PC-9 (cell line): Measurements from ENCODE around the gene GAK. TPM values are rescaled to one million over a fixed set of nuclear protein-coding genes. Genes with fewer than 3 reads are reported as not detected.

Experiments used
- BruUV-seq: library from RNA; stranded (reverse); fragments of 400-500 nt; replicated peaks from 2 replicates; lab custom pipeline; 2021; lab: Mats Ljungman, UMichigan
- CTCF ChIA-PET: fragments of 300-600 bp; sonication (Branson Sonifier 250); formaldehyde crosslinking; loops from one replicate; lab custom pipeline; 2022; ENCODE audit warnings: antibody characterized with exemption; lab: Charles Lee
- POLR2A ChIA-PET: fragments of 300-600 bp; sonication (Branson Sonifier 250); formaldehyde crosslinking; loops from one replicate; lab custom pipeline; 2022; ENCODE audit warnings: antibody characterized with exemption; ENCODE audit not compliant: unreplicated experiment; lab: Charles Lee
- DNase-seq, 2 experiments: peaks; one replicate each; pipeline versions ENCODE4 v3.0.0 to v3.0.0-alpha.2; 2015 to 2022; ENCODE audit warnings: mixed read lengths in 1 of 2
- H2AFZ ChIP-seq: fragments of 200-600 bp; sonication (generic); 2 replicates; pipeline ENCODE4 v1.8.1; 2017; ENCODE audit warnings: antibody characterized with exemption
- H3F3A ChIP-seq: fragments of 200-600 bp; sonication (generic); 2 replicates; pipeline ENCODE4 v1.8.1; 2017; ENCODE audit warnings: antibody characterized with exemption, mild to moderate bottlenecking, low read depth; ENCODE audit not compliant: insufficient read depth
- H3K27ac ChIP-seq: fragments of 200-600 bp; sonication (generic); 2 replicates; pipeline ENCODE4 v1.6.1; 2016; ENCODE audit warnings: mixed run types
- H3K27me3 ChIP-seq: fragments of 200-600 bp; sonication (generic); 2 replicates; pipeline ENCODE4 v1.6.1; 2016; ENCODE audit warnings: low read depth, mixed run types; ENCODE audit not compliant: insufficient read depth
- H3K36me3 ChIP-seq: fragments of 200-600 bp; sonication (generic); 2 replicates; pipeline ENCODE4 v1.6.1; 2016; ENCODE audit warnings: low read depth, mixed run types
- H3K4me1 ChIP-seq: fragments of 200-600 bp; sonication (generic); replicated peaks from 2 replicates; pipeline ENCODE4 v1.6.1; 2016; ENCODE audit warnings: mixed run types; ENCODE audit not compliant: insufficient read depth
- H3K4me2 ChIP-seq: fragments of 200-600 bp; sonication (generic); 2 replicates; pipeline ENCODE4 v1.6.1; 2017; ENCODE audit warnings: mixed run types
- H3K4me3 ChIP-seq: fragments of 200-600 bp; sonication (generic); 2 replicates; pipeline ENCODE4 v1.6.1; 2016; ENCODE audit warnings: mixed run types
- H3K79me2 ChIP-seq: fragments of 200-600 bp; sonication (generic); 2 replicates; pipeline ENCODE4 v1.6.1; 2017; ENCODE audit warnings: low read depth, mixed run types
- H3K9me2 ChIP-seq: fragments of 200-600 bp; sonication (generic); 2 replicates; pipeline ENCODE4 v1.8.1; 2017; ENCODE audit warnings: mild to moderate bottlenecking; ENCODE audit not compliant: insufficient read depth
- H3K9me3 ChIP-seq: fragments of 200-600 bp; sonication (generic); 2 replicates; pipeline ENCODE4 v1.8.1; 2016; ENCODE audit warnings: low read depth; ENCODE audit not compliant: insufficient read depth
- H4K20me1 ChIP-seq: fragments of 200-600 bp; sonication (generic); 2 replicates; pipeline ENCODE4 v1.8.1; 2017; ENCODE audit not compliant: insufficient read depth
- EZH2 ChIP-seq: fragments of 200-600 bp; sonication (generic); IDR thresholded peaks from 2 replicates; pipeline ENCODE4 v1.8.0; 2017; ENCODE audit warnings: antibody characterized with exemption, low read depth
- intact Hi-C: fragments of 100-400 bp; cut with micrococcal nuclease; formaldehyde crosslinking; loops from one replicate; pipeline ENCODE4 v1.10.0; 2022; ENCODE audit not compliant: unreplicated experiment
- total RNA-seq: library from RNA; stranded (reverse); gene quantifications from 2 replicates; pipeline ENCODE4 v1.2.3, GENCODE V29; 2021
- TF ChIP-seq, protein P1 (sequence below): fragments of 200-600 bp; sonication (generic); conservative IDR thresholded peaks from 2 replicates; pipeline ENCODE4 v1.6.1; 2017; ENCODE audit warnings: mixed run types, antibody characterized with exemption, mild to moderate bottlenecking, moderate library complexity

Gene GAK
- total RNA-seq, 1 experiment from 2014 or later = 114 TPM

- POLR2A ChIA-PET = no interaction called here
- no peak overlapping the region for H3K4me3 ChIP-seq
- no peaks in the 10 kb centered on the region for H3K4me1 ChIP-seq
- H3K9me2 ChIP-seq = no peaks in the 10 kb centered on the region
- no peak overlapping the region for H3K27ac ChIP-seq
- BruUV-seq = no TSS peak
- H3K36me3 ChIP-seq = no peaks in the 10 kb centered on the region
- no peaks in the 10 kb centered on the region for H3K27me3 ChIP-seq
- no peak overlapping the region for H2AFZ ChIP-seq
- H3K4me2 ChIP-seq = no peak overlapping the region
- H3K79me2 ChIP-seq = no peaks in the 10 kb centered on the region
- CTCF ChIA-PET = no interaction called here
- no peak for DNase-seq
- no peaks in the 10 kb centered on the region for H3F3A ChIP-seq
- TF ChIP-seq EZH2 = no peak
- TF ChIP-seq, protein P1, sequence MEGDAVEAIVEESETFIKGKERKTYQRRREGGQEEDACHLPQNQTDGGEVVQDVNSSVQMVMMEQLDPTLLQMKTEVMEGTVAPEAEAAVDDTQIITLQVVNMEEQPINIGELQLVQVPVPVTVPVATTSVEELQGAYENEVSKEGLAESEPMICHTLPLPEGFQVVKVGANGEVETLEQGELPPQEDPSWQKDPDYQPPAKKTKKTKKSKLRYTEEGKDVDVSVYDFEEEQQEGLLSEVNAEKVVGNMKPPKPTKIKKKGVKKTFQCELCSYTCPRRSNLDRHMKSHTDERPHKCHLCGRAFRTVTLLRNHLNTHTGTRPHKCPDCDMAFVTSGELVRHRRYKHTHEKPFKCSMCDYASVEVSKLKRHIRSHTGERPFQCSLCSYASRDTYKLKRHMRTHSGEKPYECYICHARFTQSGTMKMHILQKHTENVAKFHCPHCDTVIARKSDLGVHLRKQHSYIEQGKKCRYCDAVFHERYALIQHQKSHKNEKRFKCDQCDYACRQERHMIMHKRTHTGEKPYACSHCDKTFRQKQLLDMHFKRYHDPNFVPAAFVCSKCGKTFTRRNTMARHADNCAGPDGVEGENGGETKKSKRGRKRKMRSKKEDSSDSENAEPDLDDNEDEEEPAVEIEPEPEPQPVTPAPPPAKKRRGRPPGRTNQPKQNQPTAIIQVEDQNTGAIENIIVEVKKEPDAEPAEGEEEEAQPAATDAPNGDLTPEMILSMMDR = no peak
- intact Hi-C loops = no loop called here
- no peaks in the 10 kb centered on the region for H4K20me1 ChIP-seq
- H3K9me3 ChIP-seq = no peaks in the 10 kb centered on the region
These were observed 81.7 kb downstream of the GAK start for GRCh38 chr4:850323-850945.

- TF ChIP-seq EZH2 = no peak
- TF ChIP-seq, protein P1 = no peak
- ChIA-PET CTCF (no interaction called here), POLR2A (no interaction called here)
- no peaks in the 10 kb centered on the region for H3F3A ChIP-seq
- H3K4me2 ChIP-seq = no peak overlapping the region
- no peaks in the 10 kb centered on the region for H3K9me2 ChIP-seq
- H3K4me3 ChIP-seq = no peak overlapping the region
- H3K27me3 ChIP-seq = no peaks in the 10 kb centered on the region
- H4K20me1 ChIP-seq = no peaks in the 10 kb centered on the region
- H3K9me3 ChIP-seq = no peaks in the 10 kb centered on the region
- BruUV-seq = no TSS peak
- no peak for DNase-seq
- H3K79me2 ChIP-seq = no peaks in the 10 kb centered on the region
- H3K27ac ChIP-seq = no peak overlapping the region
- H3K36me3 ChIP-seq = no peaks in the 10 kb centered on the region
- no peaks in the 10 kb centered on the region for H3K4me1 ChIP-seq
- H2AFZ ChIP-seq = no peak overlapping the region
- intact Hi-C loops = no loop called here
These were observed 82.5 kb downstream of the GAK start for GRCh38 chr4:849478-850175.

DNA sequence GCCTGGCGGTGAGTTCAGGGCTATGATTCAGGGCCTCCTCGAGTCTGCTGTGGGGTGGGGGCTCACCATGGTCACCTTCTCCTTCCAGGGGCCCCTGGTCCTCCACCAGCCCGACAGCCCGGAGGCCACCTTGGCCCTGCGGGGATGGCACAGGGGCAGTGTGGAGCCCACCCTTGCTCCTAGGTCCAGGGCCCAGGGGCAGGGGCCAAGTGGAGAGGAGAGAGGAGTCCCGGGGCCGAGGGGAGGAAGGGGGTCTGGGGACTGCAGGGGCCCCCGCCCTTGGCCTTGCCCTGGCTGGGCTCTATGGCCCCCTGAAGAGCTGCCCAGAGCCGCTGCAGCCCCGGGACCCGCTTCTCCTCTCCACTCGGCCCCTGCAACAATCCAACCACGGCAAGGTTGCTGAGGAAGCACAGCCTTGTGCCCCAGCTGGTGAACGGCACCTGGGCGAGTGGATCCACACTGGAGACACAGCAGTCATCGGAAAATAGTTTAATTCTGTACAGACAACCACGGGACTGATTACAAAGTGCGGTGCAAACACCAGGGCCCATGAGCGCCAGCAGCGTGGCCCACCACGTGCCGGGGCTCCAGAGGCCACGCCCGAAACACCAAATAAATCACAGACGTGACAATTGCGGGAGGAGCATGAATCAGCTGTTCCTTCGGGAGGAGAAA is 83.2 kb downstream of the GAK start:
- BruUV-seq = no TSS peak
- TF ChIP-seq, protein P1 = no peak
- no peak for TF ChIP-seq EZH2
- Histone ChIP-seq H3K9me3 (no peaks in the 10 kb centered on the region), H3K27me3 (no peaks in the 10 kb centered on the region), H3F3A (no peaks in the 10 kb centered on the region), H3K4me3 (no peak overlapping the region), H2AFZ (no peak overlapping the region), H3K79me2 (no peaks in the 10 kb centered on the region), H3K36me3 (no peaks in the 10 kb centered on the region), H3K9me2 (no peaks in the 10 kb centered on the region), H3K27ac (no peak overlapping the region), H4K20me1 (no peaks in the 10 kb centered on the region), H3K4me2 (no peak overlapping the region), H3K4me1 (no peaks in the 10 kb centered on the region)
- DNase-seq = no peak
- CTCF ChIA-PET = no interaction called here
- POLR2A ChIA-PET = no interaction called here
- intact Hi-C loops = no loop called here
